Measurements from ENCODE around the gene ADPRS.

GRCh38 chr1:36093226-36093625, 4.5 kb downstream of the ADPRS start:
- TF ChIP-seq, protein P1, sequence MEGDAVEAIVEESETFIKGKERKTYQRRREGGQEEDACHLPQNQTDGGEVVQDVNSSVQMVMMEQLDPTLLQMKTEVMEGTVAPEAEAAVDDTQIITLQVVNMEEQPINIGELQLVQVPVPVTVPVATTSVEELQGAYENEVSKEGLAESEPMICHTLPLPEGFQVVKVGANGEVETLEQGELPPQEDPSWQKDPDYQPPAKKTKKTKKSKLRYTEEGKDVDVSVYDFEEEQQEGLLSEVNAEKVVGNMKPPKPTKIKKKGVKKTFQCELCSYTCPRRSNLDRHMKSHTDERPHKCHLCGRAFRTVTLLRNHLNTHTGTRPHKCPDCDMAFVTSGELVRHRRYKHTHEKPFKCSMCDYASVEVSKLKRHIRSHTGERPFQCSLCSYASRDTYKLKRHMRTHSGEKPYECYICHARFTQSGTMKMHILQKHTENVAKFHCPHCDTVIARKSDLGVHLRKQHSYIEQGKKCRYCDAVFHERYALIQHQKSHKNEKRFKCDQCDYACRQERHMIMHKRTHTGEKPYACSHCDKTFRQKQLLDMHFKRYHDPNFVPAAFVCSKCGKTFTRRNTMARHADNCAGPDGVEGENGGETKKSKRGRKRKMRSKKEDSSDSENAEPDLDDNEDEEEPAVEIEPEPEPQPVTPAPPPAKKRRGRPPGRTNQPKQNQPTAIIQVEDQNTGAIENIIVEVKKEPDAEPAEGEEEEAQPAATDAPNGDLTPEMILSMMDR (IDR thresholded peaks at IDR 0.05): no peak
- TF ChIP-seq EZH2 (IDR thresholded peaks at IDR 0.05) (no peak), EZH2phosphoT487 (IDR thresholded peaks at IDR 0.05) (no peak)
